ENCODE results near the gene PCDHA9. TPM values are rescaled to one million over a fixed set of nuclear protein-coding genes. Genes with fewer than 3 reads are reported as not detected.
"Not testable (repeated sequence)": the region's sequence is repeated elsewhere in the genome, so short reads cannot be mapped to it uniquely, and the experiment has no call there.

The PCDHA9 gene
- total RNA-seq, 1 donor from 2014 or later: not detected

GRCh38 chr5:140868721-140869554, 20.8 kb downstream of the PCDHA9 start, which contains the start of gene PCDHA11:
Gene PCDHA11 (plus strand): TSS chr5:140868957. CDS start chr5:140869104, 147 bp downstream.
- Mint-ChIP-seq H3K4me1 (no peaks in the 10 kb centered on the region), H3K27me3 (peaks cover 5% of the 10 kb centered on the region), H3K9me3 (peaks cover 3% of the 10 kb centered on the region), H3K4me3 (no peak within 1 kb of the TSS), H3K27ac (no peak within 1 kb of the TSS), H3K36me3 (ENCODE audit: low read depth) (no peaks in the 10 kb centered on the region)
- CTCF ChIA-PET: no interaction called here
- no peak for TF ChIP-seq CTCF (IDR thresholded peaks at IDR 0.05)
- intact Hi-C loops (cut with micrococcal nuclease): loop anchor here (10.0 kb wide), 1 partner anchor 236 kb away; the partner anchor contains the start of gene PCDHB3
- DNase-seq: no peak
- POLR2A ChIA-PET: no interaction called here
- ATAC-seq (ENCODE audit: low read depth): no peak

- peaks cover 7% of the 10 kb centered on the region for H3K27me3 Mint-ChIP-seq
- H3K9me3 Mint-ChIP-seq: peaks cover 4% of the 10 kb centered on the region
- DNase-seq (no peak), ATAC-seq (ENCODE audit: low read depth) (no peak)
- no peaks in the 10 kb centered on the region for H3K36me3 Mint-ChIP-seq (ENCODE audit: low read depth)
- ChIA-PET POLR2A (no interaction called here), CTCF (no interaction called here)
- no peak for TF ChIP-seq CTCF (IDR thresholded peaks at IDR 0.05)
- H3K27ac Mint-ChIP-seq: no peak overlapping the region
- intact Hi-C loops (cut with micrococcal nuclease): loop anchor here (10.0 kb wide), 1 partner anchor 235 kb away; the partner anchor contains the start of gene PCDHB3
- H3K4me1 Mint-ChIP-seq: no peaks in the 10 kb centered on the region
- no peak overlapping the region for H3K4me3 Mint-ChIP-seq
Measured at GRCh38 chr5:140869555-140869886, 21.3 kb downstream of the PCDHA9 start.

GRCh38 chr5:140870221-140871201, 22.3 kb downstream of the PCDHA9 start:
- POLR2A ChIA-PET: no interaction called here
- H3K9me3 Mint-ChIP-seq: peaks cover 4% of the 10 kb centered on the region

GRCh38 chr5:140875085-140876065, 27.2 kb downstream of the PCDHA9 start, which contains the start of gene PCDHA12:
Gene PCDHA12 (plus strand): TSS chr5:140875308. CDS start chr5:140875473, 165 bp downstream.
- intact Hi-C loops (cut with micrococcal nuclease): no loop called here
- DNase-seq: no peak
- Mint-ChIP-seq H3K27me3 (peaks cover 19% of the 10 kb centered on the region), H3K27ac (no peak within 1 kb of the TSS), H3K4me3 (no peak within 1 kb of the TSS), H3K9me3 (peaks cover 6% of the 10 kb centered on the region), H3K36me3 (ENCODE audit: low read depth) (no peaks in the 10 kb centered on the region), H3K4me1 (no peaks in the 10 kb centered on the region)
- CTCF ChIA-PET: no interaction called here
- POLR2A ChIA-PET: no interaction called here
- TF ChIP-seq CTCF (IDR thresholded peaks at IDR 0.05): no peak
- ATAC-seq (ENCODE audit: low read depth): no peak

More at GRCh38 chr5:140870221-140871201, 22.3 kb downstream of the PCDHA9 start:
- TF ChIP-seq CTCF (IDR thresholded peaks at IDR 0.05): no peak
- Mint-ChIP-seq H3K36me3 (ENCODE audit: low read depth) (no peaks in the 10 kb centered on the region), H3K4me1 (no peaks in the 10 kb centered on the region), H3K4me3 (no peak overlapping the region), H3K27ac (no peak overlapping the region), H3K27me3 (peaks cover 10% of the 10 kb centered on the region)
- no peak for DNase-seq
- intact Hi-C loops (cut with micrococcal nuclease): no loop called here
- CTCF ChIA-PET: no interaction called here
- ATAC-seq (ENCODE audit: low read depth): no peak

GRCh38 chr5:140876541-140877261, 28.5 kb downstream of the PCDHA9 start:
- Mint-ChIP-seq H3K9me3 (peaks cover 13% of the 10 kb centered on the region), H3K27me3 (peaks cover 22% of the 10 kb centered on the region)
- intact Hi-C loops (cut with micrococcal nuclease); POLR2A ChIA-PET; H3K27ac Mint-ChIP-seq; H3K4me1 Mint-ChIP-seq; H3K4me3 Mint-ChIP-seq; CTCF ChIA-PET; DNase-seq; ATAC-seq (ENCODE audit: low read depth); H3K36me3 Mint-ChIP-seq (ENCODE audit: low read depth): not testable (repeated sequence)
